Measurements from ENCODE around the gene INPP4B.

GRCh38 chr4:142278171-142278570 lies 567.9 kb downstream of the INPP4B start:
- TF ChIP-seq CTCF (conservative IDR thresholded peaks at IDR 0.05 in 1 of 2, IDR thresholded peaks at IDR 0.05 in 1 of 2; ENCODE audit: low read depth in 1 of 2, low read length in 2 of 2), result no peak
- no peak for TF ChIP-seq EZH2 (IDR thresholded peaks at IDR 0.05; ENCODE audit: low read length, missing control alignments)

Measured in fibroblast of lung (primary cell).